Skeletal muscle satellite cell (primary cell): ENCODE results near the gene SLC35F6. TPM values are rescaled to one million over a fixed set of nuclear protein-coding genes. Genes with fewer than 3 reads are reported as not detected.
A peak's percentile ranks its signal among the peaks of the same experiment; 100 is the strongest.

Experiments
- H3K27me3 ChIP-seq: 2 replicates; pipeline ENCODE4 v1.7.0; 2013; ENCODE audit warnings: low read length; ENCODE audit not compliant: control insufficient read depth, insufficient read depth
- H3K36me3 ChIP-seq: 2 replicates; pipeline ENCODE4 v1.7.0; 2013; ENCODE audit warnings: mild to moderate bottlenecking, control low read depth, low read length; ENCODE audit not compliant: insufficient read depth
- H3K4me1 ChIP-seq: 2 replicates; pipeline ENCODE4 v1.7.0; 2013; ENCODE audit warnings: low read length; ENCODE audit not compliant: control insufficient read depth, insufficient read depth
- H3K4me2 ChIP-seq: 2 replicates; pipeline ENCODE4 v1.7.0; 2013; ENCODE audit warnings: mild to moderate bottlenecking, low read length
- H3K4me3 ChIP-seq: 2 replicates; pipeline ENCODE4 v1.7.0; 2013; ENCODE audit warnings: low read length
- H3K9ac ChIP-seq: 2 replicates; pipeline ENCODE4 v1.7.0; 2013; ENCODE audit warnings: mild to moderate bottlenecking, low read depth, low read length, moderate library complexity
- H3K9me3 ChIP-seq: replicated peaks from 2 replicates; pipeline ENCODE4 v1.7.0; 2013; ENCODE audit warnings: mild to moderate bottlenecking, control low read depth, low read length
- total RNA-seq: library from RNA; depleted of rRNA; stranded (reverse); fragments of >200 nt; gene quantifications from 2 replicates; pipeline ENCODE4 v1.2.3, GENCODE V29; 2012; rRNA removed

The SLC35F6 gene
- 38.0 and 49.2 TPM in 2 replicates for total RNA-seq

GRCh38 chr2:26764078-26764887 lies at the start of gene SLC35F6:
TSS of gene SLC35F6 (plus strand) at chr2:26764284. CDS start at chr2:26764350, 66 bp downstream.
- Histone ChIP-seq H3K4me1 (peaks cover 23% of the 10 kb centered on the region), H3K27me3 (no peaks in the 10 kb centered on the region), H3K4me3 (peak within 1 kb of the TSS; percentile 94), H3K9me3 (no peaks in the 10 kb centered on the region), H3K9ac (peak within 1 kb of the TSS; percentile 97), H3K36me3 (peaks cover 7% of the 10 kb centered on the region), H3K4me2 (peak within 1 kb of the TSS; percentile 96)

GRCh38 chr2:26715528-26716270 lies 48.4 kb upstream of the SLC35F6 start:
- no peaks in the 10 kb centered on the region for H3K36me3 ChIP-seq
- H3K4me3 ChIP-seq: no peak overlapping the region
- H3K9ac ChIP-seq: no peak overlapping the region
- peaks cover 3% of the 10 kb centered on the region for H3K4me1 ChIP-seq
- peaks cover 58% of the 10 kb centered on the region for H3K27me3 ChIP-seq
- no peak overlapping the region for H3K4me2 ChIP-seq
- no peaks in the 10 kb centered on the region for H3K9me3 ChIP-seq

GRCh38 chr2:26716340-26716739 lies 47.7 kb upstream of the SLC35F6 start:
- H3K27me3 ChIP-seq: peaks cover 53% of the 10 kb centered on the region
- H3K9me3 ChIP-seq: no peaks in the 10 kb centered on the region
- H3K4me1 ChIP-seq: peaks cover 7% of the 10 kb centered on the region
- no peak overlapping the region for H3K9ac ChIP-seq
- no peak overlapping the region for H3K4me2 ChIP-seq
- no peaks in the 10 kb centered on the region for H3K36me3 ChIP-seq
- no peak overlapping the region for H3K4me3 ChIP-seq

- H3K4me3 ChIP-seq: no peak overlapping the region
- H3K4me1 ChIP-seq: peaks cover 7% of the 10 kb centered on the region
- H3K9me3 ChIP-seq: no peaks in the 10 kb centered on the region
- H3K27me3 ChIP-seq: peaks cover 49% of the 10 kb centered on the region
- no peak overlapping the region for H3K4me2 ChIP-seq
- H3K9ac ChIP-seq: no peak overlapping the region
- H3K36me3 ChIP-seq: no peaks in the 10 kb centered on the region
Observed at GRCh38 chr2:26716769-26717168, 47.3 kb upstream of the SLC35F6 start.

- Histone ChIP-seq H3K27me3 (peaks cover 43% of the 10 kb centered on the region), H3K9ac (no peak overlapping the region), H3K4me2 (no peak overlapping the region), H3K4me1 (peaks cover 7% of the 10 kb centered on the region), H3K4me3 (no peak overlapping the region), H3K9me3 (no peaks in the 10 kb centered on the region), H3K36me3 (no peaks in the 10 kb centered on the region)
Observed at GRCh38 chr2:26717362-26717761, 46.7 kb upstream of the SLC35F6 start.

GRCh38 chr2:26718949-26719686 lies 45.0 kb upstream of the SLC35F6 start:
- Histone ChIP-seq H3K9ac (no peak overlapping the region), H3K27me3 (peaks cover 31% of the 10 kb centered on the region), H3K9me3 (no peaks in the 10 kb centered on the region), H3K36me3 (no peaks in the 10 kb centered on the region), H3K4me3 (no peak overlapping the region), H3K4me1 (peaks cover 14% of the 10 kb centered on the region), H3K4me2 (no peak overlapping the region)

GRCh38 chr2:26720322-26721114 lies 43.6 kb upstream of the SLC35F6 start:
- Histone ChIP-seq H3K9ac (no peak overlapping the region), H3K4me1 (peaks cover 26% of the 10 kb centered on the region), H3K27me3 (peaks cover 23% of the 10 kb centered on the region), H3K4me3 (no peak overlapping the region), H3K36me3 (no peaks in the 10 kb centered on the region), H3K9me3 (no peaks in the 10 kb centered on the region), H3K4me2 (no peak overlapping the region)

GRCh38 chr2:26721115-26722032 lies 42.7 kb upstream of the SLC35F6 start:
- H3K4me2 ChIP-seq: no peak overlapping the region
- peaks cover 26% of the 10 kb centered on the region for H3K4me1 ChIP-seq
- no peak overlapping the region for H3K9ac ChIP-seq
- H3K9me3 ChIP-seq: no peaks in the 10 kb centered on the region
- no peak overlapping the region for H3K4me3 ChIP-seq
- H3K27me3 ChIP-seq: peaks cover 19% of the 10 kb centered on the region
- no peaks in the 10 kb centered on the region for H3K36me3 ChIP-seq

- Histone ChIP-seq H3K9ac (no peak overlapping the region), H3K4me1 (peaks cover 26% of the 10 kb centered on the region), H3K4me2 (no peak overlapping the region), H3K36me3 (no peaks in the 10 kb centered on the region), H3K27me3 (peaks cover 17% of the 10 kb centered on the region), H3K4me3 (no peak overlapping the region), H3K9me3 (no peaks in the 10 kb centered on the region)
Observed at GRCh38 chr2:26722328-26722727, 41.8 kb upstream of the SLC35F6 start.

- Histone ChIP-seq H3K4me2 (no peak overlapping the region), H3K27me3 (peaks cover 19% of the 10 kb centered on the region), H3K36me3 (no peaks in the 10 kb centered on the region), H3K4me3 (no peak overlapping the region), H3K4me1 (peaks cover 28% of the 10 kb centered on the region), H3K9me3 (no peaks in the 10 kb centered on the region), H3K9ac (no peak overlapping the region)
Observed at GRCh38 chr2:26722911-26723310, 41.2 kb upstream of the SLC35F6 start.
